SJSA1 (cell line): ENCODE results near the gene DTX4. TPM values are rescaled to one million over a fixed set of nuclear protein-coding genes. Genes with fewer than 3 reads are reported as not detected.

Experiments used
- DNase-seq, 2 experiments: peaks; one replicate each; pipeline ENCODE4 v3.0.0-alpha.2; 2015 to 2020; ENCODE audit warnings: low spot score in 2 of 2, low read depth in 1 of 2
- H3K27ac ChIP-seq: fragments of 250-450 bp; sonication (Bioruptor Pico); 2 replicates; pipeline ENCODE4 v1.5.1; 2020; ENCODE audit warnings: mild to moderate bottlenecking, moderate library complexity
- H3K27me3 ChIP-seq: fragments of 250-450 bp; sonication (Bioruptor Pico); replicated peaks from 2 replicates; pipeline ENCODE4 v1.5.1; 2020; ENCODE audit warnings: mild to moderate bottlenecking, moderate library complexity
- H3K36me3 ChIP-seq: fragments of 250-450 bp; sonication (Bioruptor Pico); 2 replicates; pipeline ENCODE4 v1.5.1; 2020; ENCODE audit warnings: mild to moderate bottlenecking
- H3K4me1 ChIP-seq: fragments of 250-450 bp; sonication (Bioruptor Pico); replicated peaks from 2 replicates; pipeline ENCODE4 v1.6.1; 2021; ENCODE audit warnings: mild to moderate bottlenecking
- H3K4me3 ChIP-seq: fragments of 250-450 bp; sonication (Bioruptor Pico); 2 replicates; pipeline ENCODE4 v1.5.1; 2020; ENCODE audit warnings: mild to moderate bottlenecking
- H3K9me3 ChIP-seq: fragments of 250-450 bp; sonication (Bioruptor Pico); replicated peaks from 2 replicates; pipeline ENCODE4 v1.5.1; 2020; ENCODE audit warnings: mild to moderate bottlenecking
- total RNA-seq: library from RNA; depleted of rRNA; stranded (reverse); fragments of >200 nt; shearing (Covaris generic); gene quantifications from 2 replicates; pipeline ENCODE4 v1.2.3, GENCODE V29; 2014

DTX4 gene
- total RNA-seq, 1 experiment from 2014 or later = 7.6 TPM

DNA sequence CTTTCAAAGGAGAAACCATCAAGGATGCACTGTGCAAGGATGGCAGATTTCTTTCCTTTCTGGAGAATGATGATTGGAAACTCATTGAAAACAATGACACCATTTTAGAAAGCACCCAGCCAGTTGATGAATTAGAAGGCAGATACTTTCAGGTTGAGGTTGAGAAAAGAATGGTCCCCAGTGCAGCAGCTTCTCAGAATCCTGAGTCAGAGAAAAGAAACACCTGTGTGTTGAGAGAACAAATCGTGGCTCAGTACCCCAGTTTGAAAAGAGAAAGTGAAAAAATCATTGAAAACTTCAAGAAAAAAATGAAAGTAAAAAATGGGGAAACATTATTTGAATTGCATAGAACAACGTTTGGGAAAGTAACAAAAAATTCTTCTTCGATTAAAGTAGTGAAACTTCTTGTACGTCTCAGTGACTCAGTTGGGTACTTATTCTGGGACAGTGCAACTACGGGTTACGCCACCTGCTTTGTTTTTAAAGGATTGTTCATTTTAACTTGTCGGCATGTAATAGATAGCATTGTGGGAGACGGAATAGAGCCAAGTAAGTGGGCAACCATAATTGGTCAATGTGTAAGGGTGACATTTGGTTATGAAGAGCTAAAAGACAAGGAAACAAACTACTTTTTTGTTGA is 19.5 kb upstream of the DTX4 start:
- H3K9me3 ChIP-seq = no peaks in the 10 kb centered on the region
- H3K36me3 ChIP-seq = peaks cover 68% of the 10 kb centered on the region
- H3K4me3 ChIP-seq = no peak overlapping the region
- no peak for DNase-seq
- H3K27me3 ChIP-seq = no peaks in the 10 kb centered on the region
- H3K27ac ChIP-seq = no peak overlapping the region
- no peaks in the 10 kb centered on the region for H3K4me1 ChIP-seq

DNA sequence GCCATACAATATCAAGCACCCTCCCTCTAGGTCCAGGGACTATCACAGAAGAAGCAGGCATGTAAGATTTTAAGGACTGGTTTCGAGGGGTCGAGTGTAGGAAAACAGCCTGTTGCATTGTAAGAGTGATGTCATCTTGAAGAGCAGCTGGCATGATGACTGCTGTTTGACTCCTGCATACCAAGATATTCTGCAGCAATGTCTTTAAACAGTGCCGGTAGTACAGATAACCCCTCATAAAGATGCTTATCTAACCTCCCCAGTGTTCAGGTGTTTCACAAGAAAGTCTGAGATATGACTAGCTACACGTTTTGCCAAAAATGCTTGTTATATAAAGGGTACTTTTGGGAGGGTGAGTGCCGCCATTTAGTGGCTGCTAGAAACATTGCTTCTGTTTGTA is 17.3 kb upstream of the DTX4 start:
- Histone ChIP-seq H3K9me3 (no peaks in the 10 kb centered on the region), H3K27me3 (no peaks in the 10 kb centered on the region), H3K4me3 (no peak overlapping the region), H3K27ac (no peak overlapping the region), H3K4me1 (no peaks in the 10 kb centered on the region), H3K36me3 (peaks cover 46% of the 10 kb centered on the region)
- no peak for DNase-seq

DNA sequence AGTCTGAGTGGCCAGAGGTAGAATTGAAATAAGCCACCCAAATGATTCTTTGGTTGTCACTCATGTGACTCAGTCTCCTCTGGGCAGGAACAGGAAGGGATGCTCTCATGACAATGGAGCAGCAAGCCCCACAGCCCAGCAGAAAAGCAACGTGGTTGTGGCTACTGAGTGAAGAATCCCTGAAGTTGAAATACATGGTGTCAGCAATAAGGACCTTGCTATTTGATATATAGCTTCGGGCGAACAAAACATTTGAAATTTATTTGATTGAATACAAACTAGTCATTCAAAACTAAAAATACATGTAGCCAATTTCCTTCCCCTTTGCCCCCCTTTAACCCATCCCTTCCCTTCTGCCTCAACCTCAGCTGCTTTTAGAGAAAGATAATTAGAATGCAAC is 14.5 kb upstream of the DTX4 start:
- H3K27ac ChIP-seq = no peak overlapping the region
- no peaks in the 10 kb centered on the region for H3K27me3 ChIP-seq
- H3K36me3 ChIP-seq = peaks cover 20% of the 10 kb centered on the region
- no peak for DNase-seq
- H3K9me3 ChIP-seq = no peaks in the 10 kb centered on the region
- H3K4me1 ChIP-seq = no peaks in the 10 kb centered on the region
- no peak overlapping the region for H3K4me3 ChIP-seq

DNA sequence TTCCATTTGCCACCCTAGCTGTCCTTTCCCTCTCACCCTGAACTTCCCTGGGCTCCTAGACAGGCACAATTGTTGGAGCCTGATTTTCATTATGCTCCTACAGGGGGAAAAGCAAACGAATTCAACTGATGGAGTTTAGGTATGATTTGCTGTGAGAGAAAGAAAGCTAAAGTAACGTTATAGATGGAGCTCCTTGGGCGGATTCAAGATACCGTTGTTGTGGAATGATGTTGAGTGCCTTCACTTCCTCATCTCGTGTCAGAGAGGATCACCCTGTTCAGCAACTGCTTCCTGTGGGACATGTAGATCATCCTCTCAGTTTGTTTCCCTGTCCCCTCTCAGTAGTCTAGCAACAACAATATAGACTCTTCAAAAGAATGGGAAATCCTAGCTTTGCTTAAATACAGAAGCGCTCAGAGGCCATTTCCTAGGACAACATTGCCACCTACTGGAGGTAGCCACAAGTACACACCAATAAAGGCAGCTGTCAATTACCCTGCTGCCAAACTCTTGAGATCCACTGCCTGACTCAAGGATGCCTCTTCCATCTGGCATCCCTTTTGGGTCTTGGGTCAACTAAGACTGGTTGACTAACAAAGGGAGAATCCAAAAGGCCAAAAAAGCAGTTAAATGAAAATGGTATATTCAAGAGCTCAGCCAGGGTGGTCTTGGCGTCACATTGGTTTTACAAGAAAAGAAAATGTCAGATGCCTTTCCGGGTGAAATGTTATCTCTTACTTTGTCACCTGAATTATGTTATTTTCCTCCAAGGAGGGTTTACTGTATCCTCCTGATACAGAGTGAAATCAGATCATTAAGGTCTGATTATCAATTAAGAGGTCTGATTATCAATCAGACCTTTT is 13.5 kb upstream of the DTX4 start:
- Histone ChIP-seq H3K36me3 (peaks cover 9% of the 10 kb centered on the region), H3K27me3 (no peaks in the 10 kb centered on the region), H3K4me1 (no peaks in the 10 kb centered on the region), H3K4me3 (no peak overlapping the region), H3K27ac (no peak overlapping the region), H3K9me3 (no peaks in the 10 kb centered on the region)
- DNase-seq = peak; percentile 46 to 57

DNA sequence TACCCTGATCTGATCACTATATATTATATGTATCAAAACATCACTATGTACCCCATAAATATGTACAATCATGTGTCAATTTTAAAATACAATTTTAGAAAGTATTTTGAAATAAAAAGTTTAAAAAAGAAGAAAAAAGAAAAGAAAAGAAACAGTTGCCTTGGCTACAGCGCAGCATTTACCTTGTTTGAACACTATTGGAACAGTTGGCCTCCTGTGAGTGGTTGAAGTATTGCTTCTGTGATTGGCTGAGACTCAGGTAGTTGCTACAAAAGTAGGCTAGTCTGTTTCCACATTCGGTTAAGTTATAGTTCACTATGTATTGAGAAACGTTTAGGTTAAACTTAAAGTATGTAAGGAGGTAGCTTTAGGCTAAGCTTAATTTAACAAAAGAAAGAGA is 7.9 kb upstream of the DTX4 start:
- no peak for DNase-seq
- H3K27ac ChIP-seq = no peak overlapping the region

GRCh38 chr11:59172345-59173079 is 580 bp downstream of the DTX4 start:
- Histone ChIP-seq H3K9me3 (no peaks in the 10 kb centered on the region), H3K36me3 (peaks cover 10% of the 10 kb centered on the region), H3K4me3 (peak overlapping the region; percentile 70), H3K27ac (no peak overlapping the region), H3K27me3 (no peaks in the 10 kb centered on the region), H3K4me1 (peaks cover 41% of the 10 kb centered on the region)
- DNase-seq = peak in 1 of 2 experiments; percentile 25

More for the DNA sequence above, 7.9 kb upstream of the DTX4 start:
- Histone ChIP-seq H3K9me3 (no peaks in the 10 kb centered on the region), H3K4me3 (no peak overlapping the region), H3K36me3 (no peaks in the 10 kb centered on the region), H3K4me1 (no peaks in the 10 kb centered on the region), H3K27me3 (no peaks in the 10 kb centered on the region)

GRCh38 chr11:59173080-59173963 is 1.4 kb downstream of the DTX4 start:
- peak overlapping the region; percentile 40; the same call in 1 of the 2 replicates for H3K27ac ChIP-seq

DNA sequence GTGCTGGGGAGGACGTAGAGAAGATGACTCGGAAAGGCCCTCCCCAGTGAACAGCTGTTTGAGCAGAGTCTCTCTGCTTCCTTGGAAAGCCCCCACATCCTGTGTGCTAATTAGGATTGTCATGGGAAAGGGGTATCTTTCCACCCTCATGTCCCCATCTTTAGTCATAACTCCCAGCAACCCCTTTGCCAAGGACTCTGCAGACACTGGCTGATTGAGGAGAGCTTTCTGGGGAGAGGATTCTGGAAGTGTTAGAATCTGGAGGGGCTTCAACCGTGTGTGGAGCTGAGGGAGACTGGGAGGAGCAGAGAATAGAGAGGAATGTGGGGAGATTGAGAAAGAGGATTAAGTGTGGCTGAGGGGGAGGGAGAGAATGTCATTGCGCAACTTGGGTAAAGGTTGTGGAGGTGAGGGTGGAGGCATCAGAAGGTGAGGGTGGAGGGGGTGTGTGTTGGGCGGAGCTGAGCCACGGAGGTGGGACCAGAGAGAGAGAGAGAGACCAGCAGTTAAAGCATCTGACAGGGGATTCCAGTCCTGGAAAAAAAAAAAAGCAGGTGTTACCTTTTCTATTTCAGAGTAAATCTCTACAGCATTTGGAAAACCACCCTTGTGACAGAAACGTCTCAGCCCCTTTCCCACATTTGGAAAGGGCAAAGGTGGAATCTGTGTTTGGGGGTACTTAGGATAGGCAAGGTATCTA is 2.2 kb downstream of the DTX4 start:
- DNase-seq = peak in 1 of 2 experiments; percentile 54
- peaks cover 41% of the 10 kb centered on the region for H3K4me1 ChIP-seq
- peak overlapping the region; percentile 70 for H3K4me3 ChIP-seq
- peak overlapping the region; percentile 57; the same call in 1 of the 2 replicates for H3K27ac ChIP-seq
- no peaks in the 10 kb centered on the region for H3K27me3 ChIP-seq
- no peaks in the 10 kb centered on the region for H3K9me3 ChIP-seq
- H3K36me3 ChIP-seq = peaks cover 17% of the 10 kb centered on the region

More at GRCh38 chr11:59173080-59173963, 1.4 kb downstream of the DTX4 start:
- Histone ChIP-seq H3K36me3 (peaks cover 15% of the 10 kb centered on the region), H3K4me1 (peaks cover 41% of the 10 kb centered on the region), H3K9me3 (no peaks in the 10 kb centered on the region), H3K4me3 (peak overlapping the region; percentile 70), H3K27me3 (no peaks in the 10 kb centered on the region)
- peak; percentile 57 to 58 for DNase-seq

DNA sequence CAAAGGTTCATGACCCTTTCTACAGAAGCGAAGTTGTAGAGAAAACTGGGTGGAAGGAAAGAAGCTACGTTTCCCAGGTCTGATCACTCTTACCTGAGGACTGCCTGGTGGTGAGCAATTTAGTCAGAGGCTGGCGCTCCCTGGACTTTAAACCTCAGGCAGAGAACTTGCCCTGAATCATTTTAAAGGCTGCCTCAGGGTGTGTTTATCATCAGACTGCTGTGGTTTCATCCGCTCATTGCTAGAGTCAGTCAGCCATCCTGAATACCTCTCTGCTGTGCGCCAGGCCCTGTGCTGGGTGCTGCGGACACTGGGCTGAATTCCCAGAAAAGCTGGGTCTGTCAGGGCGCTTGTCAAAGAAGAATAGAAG is 2.7 kb downstream of the DTX4 start:
- peak; percentile 58 to 63 for DNase-seq

DNA sequence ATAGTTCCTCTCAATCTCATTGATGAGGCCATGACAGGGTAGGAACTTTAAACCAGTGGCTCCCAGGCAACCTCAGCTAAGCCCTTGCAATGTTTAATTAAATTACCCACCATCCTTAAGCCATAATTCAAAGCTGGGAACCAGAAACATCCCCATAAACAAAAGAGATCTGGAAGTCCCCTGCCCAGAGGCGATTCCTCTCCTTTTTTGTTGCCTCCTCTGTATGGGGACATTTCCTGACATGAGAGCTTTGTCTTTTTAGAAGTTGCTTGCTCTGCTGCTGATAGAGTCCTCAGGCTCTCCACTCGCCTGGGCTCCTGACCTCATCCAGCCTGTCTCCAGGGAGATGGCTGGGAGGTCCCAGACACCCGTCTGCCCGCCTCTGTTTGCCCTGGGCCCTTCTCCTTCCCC is 3.2 kb downstream of the DTX4 start:
- Histone ChIP-seq H3K4me3 (no peak overlapping the region), H3K9me3 (no peaks in the 10 kb centered on the region), H3K36me3 (peaks cover 17% of the 10 kb centered on the region), H3K4me1 (peaks cover 41% of the 10 kb centered on the region), H3K27me3 (no peaks in the 10 kb centered on the region), H3K27ac (peak overlapping the region; percentile 57)
- peak; percentile 72 to 73 for DNase-seq

More for the DNA sequence above, 2.7 kb downstream of the DTX4 start:
- Histone ChIP-seq H3K4me3 (no peak overlapping the region), H3K9me3 (no peaks in the 10 kb centered on the region), H3K36me3 (peaks cover 17% of the 10 kb centered on the region), H3K27me3 (no peaks in the 10 kb centered on the region), H3K27ac (peak overlapping the region; percentile 57), H3K4me1 (peaks cover 41% of the 10 kb centered on the region)

- Histone ChIP-seq H3K4me3 (no peak overlapping the region), H3K27me3 (no peaks in the 10 kb centered on the region), H3K4me1 (peaks cover 39% of the 10 kb centered on the region), H3K27ac (no peak overlapping the region), H3K9me3 (no peaks in the 10 kb centered on the region), H3K36me3 (peaks cover 19% of the 10 kb centered on the region)
- no peak for DNase-seq
Observed at GRCh38 chr11:59176330-59176729, 4.4 kb downstream of the DTX4 start.

DNA sequence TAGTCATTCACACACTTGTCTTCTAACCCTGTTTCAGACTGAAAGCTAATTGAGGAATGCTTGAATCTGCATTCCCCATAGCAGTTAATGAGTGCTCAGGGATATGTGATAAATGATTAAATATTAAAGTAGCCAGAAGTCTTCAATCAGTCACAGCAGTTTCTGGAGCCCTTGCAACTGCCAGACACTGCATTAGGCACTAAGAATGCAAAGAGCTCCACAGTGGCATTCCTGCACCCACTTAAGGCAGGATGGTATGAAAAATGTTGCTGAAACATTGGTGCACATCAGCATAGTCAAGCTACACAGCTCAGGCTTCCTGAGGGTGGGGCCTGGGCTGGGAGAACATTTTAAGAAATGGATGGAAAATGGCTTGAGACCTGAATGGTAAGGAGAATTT is 6.5 kb downstream of the DTX4 start:
- Histone ChIP-seq H3K9me3 (no peaks in the 10 kb centered on the region), H3K36me3 (peaks cover 39% of the 10 kb centered on the region), H3K4me3 (no peak overlapping the region), H3K27me3 (no peaks in the 10 kb centered on the region), H3K27ac (no peak overlapping the region), H3K4me1 (peaks cover 26% of the 10 kb centered on the region)
- no peak for DNase-seq
